Measurements from ENCODE around the gene IRF8. TPM values are rescaled to one million over a fixed set of nuclear protein-coding genes. Genes with fewer than 3 reads are reported as not detected.

IRF8 gene
- total and polyA plus RNA-seq, 10 donors = 103 to 329 (median 252) TPM

- 78 to 93% (median 87%) methylated on average over 10 of the region's 10 CpGs for WGBS, 5 donors
- intact Hi-C loops (cut with DNase I; ENCODE audit: low total_unique reads) = loop anchor here (10.0 kb wide), 1 partner anchor 67 kb away; no protein-coding TSS in a partner anchor
- Histone ChIP-seq H3K27ac (no peak overlapping the region), H3K4me3 (no peak overlapping the region), H3K4me1 (peaks cover 9 to 30% (median 19%) of the 10 kb centered on the region in 6 donors), H3K9me3 (no peaks in the 10 kb centered on the region), H3K36me3 (no peaks in the 10 kb centered on the region), H3K27me3 (replicated peaks in 1 of 7) (no peaks in the 10 kb centered on the region)
- no peak for DNase-seq
- TF ChIP-seq CTCF (IDR thresholded peaks at IDR 0.05 in 8 of 11, conservative IDR thresholded peaks at IDR 0.05 in 3 of 11) (no peak), POLR2AphosphoS5 (IDR thresholded peaks at IDR 0.05) (no peak), POLR2A (IDR thresholded peaks at IDR 0.05) (no peak)
These were observed 7.2 kb upstream of the IRF8 start for GRCh38 chr16:85891776-85892166.

- no peaks in the 10 kb centered on the region for H3K9me3 ChIP-seq
- no peak overlapping the region for H3K27ac ChIP-seq
- H3K27me3 ChIP-seq (replicated peaks in 1 of 7) = peaks cover 0 to 5% (median 0%) of the 10 kb centered on the region in 7 donors
- 80 to 92% (median 88%) methylated on average over 4 of the region's 4 CpGs for WGBS, 5 donors
- TF ChIP-seq POLR2AphosphoS5 (IDR thresholded peaks at IDR 0.05) = no peak
- no peak for TF ChIP-seq CTCF (IDR thresholded peaks at IDR 0.05 in 8 of 11, conservative IDR thresholded peaks at IDR 0.05 in 3 of 11)
- TF ChIP-seq POLR2A (IDR thresholded peaks at IDR 0.05) = no peak
- H3K36me3 ChIP-seq = no peaks in the 10 kb centered on the region
- no peak overlapping the region for H3K4me3 ChIP-seq
- H3K4me1 ChIP-seq = peaks cover 9 to 38% (median 27%) of the 10 kb centered on the region in 6 donors
- intact Hi-C loops (cut with DNase I; ENCODE audit: low total_unique reads) = loop anchor here (10.0 kb wide), 1 partner anchor 68 kb away; no protein-coding TSS in a partner anchor
- DNase-seq = no peak
These were observed 6.2 kb upstream of the IRF8 start for GRCh38 chr16:85892760-85893159.

GRCh38 chr16:85894266-85894665, 4.7 kb upstream of the IRF8 start:
- WGBS, 5 donors = 75 to 87% (median 80%) methylated on average over 3 to 6 of the region's 6 CpGs
- no peak for TF ChIP-seq POLR2A (IDR thresholded peaks at IDR 0.05)
- peak in 1 of 11 experiments; percentile 20 for TF ChIP-seq CTCF (IDR thresholded peaks at IDR 0.05 in 8 of 11, conservative IDR thresholded peaks at IDR 0.05 in 3 of 11)
- Histone ChIP-seq H3K27ac (no peak overlapping the region), H3K36me3 (no peaks in the 10 kb centered on the region), H3K27me3 (replicated peaks in 1 of 7) (peaks cover 0 to 20% (median 9%) of the 10 kb centered on the region in 7 donors), H3K4me1 (peaks cover 9 to 38% (median 24%) of the 10 kb centered on the region in 6 donors), H3K4me3 (no peak overlapping the region), H3K9me3 (no peaks in the 10 kb centered on the region)
- no peak for DNase-seq
- intact Hi-C loops (cut with DNase I; ENCODE audit: low total_unique reads) = loop anchor here (10.0 kb wide), 1 partner anchor 69 kb away; no protein-coding TSS in a partner anchor

- Histone ChIP-seq H3K4me1 (peaks cover 3 to 60% (median 26%) of the 10 kb centered on the region in 6 donors), H3K4me3 (peak overlapping the region in 2 of 8 donors; percentile 69 to 95), H3K36me3 (peaks cover 0 to 9% (median 0%) of the 10 kb centered on the region in 6 donors), H3K9me3 (no peaks in the 10 kb centered on the region), H3K27me3 (replicated peaks in 1 of 7) (peaks cover 0 to 31% (median 9%) of the 10 kb centered on the region in 7 donors), H3K27ac (no peak overlapping the region)
- TF ChIP-seq POLR2AphosphoS5 (IDR thresholded peaks at IDR 0.05) (no peak), POLR2A (IDR thresholded peaks at IDR 0.05) (no peak), CTCF (IDR thresholded peaks at IDR 0.05 in 8 of 11, conservative IDR thresholded peaks at IDR 0.05 in 3 of 11) (no peak)
- DNase-seq = no peak
- intact Hi-C loops (cut with DNase I; ENCODE audit: low total_unique reads) = loop anchor here (10.0 kb wide), 1 partner anchor 73 kb away; no protein-coding TSS in a partner anchor
- WGBS, 5 donors = 9 to 33% (median 13%) methylated on average over 2 of the region's 2 CpGs
These were observed 1.6 kb upstream of the IRF8 start for GRCh38 chr16:85897382-85897781.
